Neuronal stem cell (in vitro differentiated cells): Measurements from ENCODE around the gene POU3F3.
A peak's percentile ranks its signal among the peaks of the same experiment; 100 is the strongest.

Source experiments
- DNase-seq: peaks from one replicate; pipeline ENCODE4 v3.0.0-alpha.2; 2013; ENCODE audit warnings: low spot score
- H2AFZ ChIP-seq: one replicate; pipeline ENCODE4 v1.6.1; 2013; ENCODE audit warnings: mild to moderate bottlenecking, low read length, inconsistent platforms
- H2AK5ac ChIP-seq: 2 replicates; pipeline ENCODE4 v1.6.1; 2013; ENCODE audit warnings: low read depth, mild to moderate bottlenecking, inconsistent platforms, low read length, moderate library complexity, mixed read lengths
- H2BK120ac ChIP-seq: 2 replicates; pipeline ENCODE4 v1.6.1; 2013; ENCODE audit warnings: low read depth, mild to moderate bottlenecking, inconsistent platforms, low read length, moderate library complexity, mixed read lengths
- H2BK12ac ChIP-seq: one replicate; pipeline ENCODE4 v1.6.1; 2013; ENCODE audit warnings: low read length, inconsistent platforms
- H2BK15ac ChIP-seq: 2 replicates; pipeline ENCODE4 v1.6.1; 2013; ENCODE audit warnings: mild to moderate bottlenecking, low read length, inconsistent platforms, mixed read lengths
- H2BK5ac ChIP-seq: one replicate; pipeline ENCODE4 v1.6.1; 2013; ENCODE audit warnings: inconsistent platforms, mild to moderate bottlenecking, low read length, moderate library complexity
- H3K14ac ChIP-seq: one replicate; pipeline ENCODE4 v1.6.1; 2013; ENCODE audit warnings: low read length, inconsistent platforms
- H3K18ac ChIP-seq: 2 replicates; pipeline ENCODE4 v1.6.1; 2013; ENCODE audit warnings: low read length, inconsistent platforms
- H3K23ac ChIP-seq: 2 replicates; pipeline ENCODE4 v1.6.1; 2013; ENCODE audit warnings: low read depth, mild to moderate bottlenecking, mixed read lengths, low read length, inconsistent platforms; ENCODE audit not compliant: poor library complexity
- H3K27ac ChIP-seq: replicated peaks from 3 replicates; pipeline ENCODE4 v1.5.1; 2013; ENCODE audit warnings: low read length, inconsistent platforms
- H3K27me3 ChIP-seq, 3 experiments: 2 replicates each; pipeline ENCODE4 v1.6.1; 2013; ENCODE audit warnings: low read length in 3 of 3, mild to moderate bottlenecking in 2 of 3, inconsistent platforms in 1 of 3, low read depth in 1 of 3, mixed read lengths in 1 of 3, moderate library complexity in 1 of 3; ENCODE audit not compliant: control insufficient read depth in 3 of 3, insufficient read depth in 3 of 3
- H3K36me3 ChIP-seq, 2 donors: replicated peaks in 1 of 2; 2 replicates each; pipeline ENCODE4 v1.6.1; 2013; ENCODE audit warnings: low read length in 2 of 2; ENCODE audit not compliant: control insufficient read depth in 2 of 2, insufficient read depth in 2 of 2
- H3K4ac ChIP-seq: 2 replicates; pipeline ENCODE4 v1.6.1; 2013; ENCODE audit warnings: inconsistent platforms, mild to moderate bottlenecking, low read length, moderate library complexity
- H3K4me1 ChIP-seq, 2 donors: 1 replicate in 1 of 2; 2 replicates in 1 of 2; pipeline ENCODE4 v1.6.1; 2013; ENCODE audit warnings: low read length in 2 of 2, low read depth in 1 of 2; ENCODE audit not compliant: control insufficient read depth in 2 of 2, insufficient read depth in 1 of 2
- H3K4me2 ChIP-seq: one replicate; pipeline ENCODE4 v1.6.1; 2013; ENCODE audit warnings: mild to moderate bottlenecking, low read length, inconsistent platforms; ENCODE audit not compliant: insufficient read depth, poor library complexity, severe bottlenecking
- H3K4me3 ChIP-seq, 2 donors: 2 replicates each; pipeline ENCODE4 v1.5.1; 2013; ENCODE audit warnings: low read length in 2 of 2, mild to moderate bottlenecking in 2 of 2, inconsistent platforms in 1 of 2, moderate library complexity in 1 of 2
- H3K79me1 ChIP-seq: one replicate; pipeline ENCODE4 v1.6.1; 2013; ENCODE audit warnings: low read depth, mild to moderate bottlenecking, inconsistent platforms, low read length, moderate library complexity
- H3K9ac ChIP-seq: one replicate; pipeline ENCODE4 v1.6.1; 2013; ENCODE audit warnings: mild to moderate bottlenecking, low read depth, low read length, inconsistent platforms; ENCODE audit not compliant: poor library complexity
- H3K9me3 ChIP-seq, 2 donors: replicated peaks in 1 of 2; 2 replicates each; pipeline versions ENCODE3 to v1.6.1; 2013; ENCODE audit warnings: low read length in 2 of 2, mild to moderate bottlenecking in 2 of 2, inconsistent platforms in 1 of 2, low read depth in 1 of 2, mixed read lengths in 1 of 2, moderate library complexity in 1 of 2; ENCODE audit not compliant: control insufficient read depth in 2 of 2, insufficient read depth in 1 of 2
- H4K8ac ChIP-seq: one replicate; pipeline ENCODE4 v1.6.1; 2013; ENCODE audit warnings: low read depth, mild to moderate bottlenecking, inconsistent platforms, low read length, moderate library complexity
- H4K91ac ChIP-seq: one replicate; pipeline ENCODE4 v1.6.1; 2013; ENCODE audit warnings: low read length, low read depth, mild to moderate bottlenecking, inconsistent platforms; ENCODE audit not compliant: poor library complexity
- WGBS, 2 donors: extraction: QIAGEN DNeasy Blood & Tissue Kit; methylation state at CpG; one replicate each; pipeline ENCODE4 v1.1.7; 2013; ENCODE audit warnings: missing lambda C conversion rate in 2 of 2, mixed read lengths in 1 of 2; ENCODE audit not compliant: insufficient read length in 2 of 2, insufficient replicate concordance in 1 of 2; ENCODE audit errors: extremely low coverage in 2 of 2; 5-methylcytosine and 5-hydroxymethylcytosine counted together

POU3F3 gene

GRCh38 chr2:104889960-104890684, 36.2 kb downstream of the POU3F3 start:
- Histone ChIP-seq H3K4me3 (no peak overlapping the region), H3K14ac (peak overlapping the region; percentile 39), H2BK120ac (no peak overlapping the region), H3K9me3 (no peaks in the 10 kb centered on the region), H3K4me1 (peaks cover 5 to 7% of the 10 kb centered on the region in 2 donors), H3K27me3 (no peaks in the 10 kb centered on the region), H3K18ac (peak overlapping the region; percentile 54), H4K91ac (no peak overlapping the region), H3K9ac (no peak overlapping the region), H3K4ac (no peak overlapping the region), H2AFZ (no peak overlapping the region), H3K36me3 (no peaks in the 10 kb centered on the region), H3K27ac (no peak overlapping the region), H3K23ac (no peak overlapping the region), H3K4me2 (no peak overlapping the region), H4K8ac (no peak overlapping the region), H2BK12ac (no peak overlapping the region), H2AK5ac (no peak overlapping the region), H2BK15ac (no peak overlapping the region), H3K79me1 (no peaks in the 10 kb centered on the region), H2BK5ac (no peak overlapping the region)
- DNase-seq = no peak
- WGBS, 2 donors = no CpG with 5 or more reads among the region's 15 CpGs

GRCh38 chr2:104890685-104891069, 36.8 kb downstream of the POU3F3 start:
- Histone ChIP-seq H2AK5ac (peak overlapping the region; percentile 68), H2BK12ac (no peak overlapping the region), H3K36me3 (no peaks in the 10 kb centered on the region), H3K18ac (peak overlapping the region; percentile 19), H3K27ac (no peak overlapping the region), H2BK5ac (no peak overlapping the region), H3K9ac (no peak overlapping the region), H2BK120ac (no peak overlapping the region), H3K14ac (no peak overlapping the region), H3K4me1 (peaks cover 5 to 7% of the 10 kb centered on the region in 2 donors), H3K9me3 (peaks cover 0 to 3% of the 10 kb centered on the region in 2 donors), H2AFZ (no peak overlapping the region), H3K4me2 (no peak overlapping the region), H4K8ac (no peak overlapping the region), H3K79me1 (no peaks in the 10 kb centered on the region), H2BK15ac (peak overlapping the region; percentile 34), H3K27me3 (no peaks in the 10 kb centered on the region), H4K91ac (no peak overlapping the region), H3K4me3 (no peak overlapping the region), H3K23ac (peak overlapping the region; percentile 47), H3K4ac (no peak overlapping the region)
- no CpG with 5 or more reads among the region's 10 CpGs for WGBS, 2 donors
- DNase-seq = no peak

- Histone ChIP-seq H2BK15ac (no peak overlapping the region), H3K27me3 (no peaks in the 10 kb centered on the region), H3K36me3 (no peaks in the 10 kb centered on the region), H3K14ac (no peak overlapping the region), H4K91ac (no peak overlapping the region), H3K18ac (no peak overlapping the region), H3K9me3 (peaks cover 0 to 8% of the 10 kb centered on the region in 2 donors), H3K4me3 (no peak overlapping the region), H4K8ac (no peak overlapping the region), H3K4me2 (no peak overlapping the region), H2BK120ac (no peak overlapping the region), H3K27ac (no peak overlapping the region), H2AFZ (no peak overlapping the region), H3K4ac (no peak overlapping the region), H3K9ac (no peak overlapping the region), H2BK12ac (no peak overlapping the region), H2AK5ac (no peak overlapping the region), H3K79me1 (no peaks in the 10 kb centered on the region), H3K23ac (no peak overlapping the region), H2BK5ac (no peak overlapping the region), H3K4me1 (peaks cover 5 to 7% of the 10 kb centered on the region in 2 donors)
- no peak for DNase-seq
- no CpG with 5 or more reads among the region's 2 CpGs for WGBS, 2 donors
Observed at GRCh38 chr2:104891145-104891544, 37.2 kb downstream of the POU3F3 start.

- Histone ChIP-seq H3K4me3 (no peak overlapping the region), H3K4me2 (no peak overlapping the region)
Observed at GRCh38 chr2:104896446-104896845, 42.5 kb downstream of the POU3F3 start.

More at GRCh38 chr2:104896446-104896845, 42.5 kb downstream of the POU3F3 start:
- no peaks in the 10 kb centered on the region for H3K4me1 ChIP-seq
- H3K9me3 ChIP-seq = peaks cover 0 to 9% of the 10 kb centered on the region in 2 donors
- no peak overlapping the region for H2BK120ac ChIP-seq
- H4K91ac ChIP-seq = peak overlapping the region; percentile 46
- H3K27me3 ChIP-seq = no peaks in the 10 kb centered on the region
- no peak for DNase-seq
- H3K36me3 ChIP-seq = no peaks in the 10 kb centered on the region
- H3K27ac ChIP-seq = no peak overlapping the region
- no peak overlapping the region for H4K8ac ChIP-seq
- H3K79me1 ChIP-seq = no peaks in the 10 kb centered on the region
- H2AFZ ChIP-seq = no peak overlapping the region
- H3K9ac ChIP-seq = no peak overlapping the region
- peak overlapping the region; percentile 35 for H3K18ac ChIP-seq
- H3K4ac ChIP-seq = no peak overlapping the region
- no peak overlapping the region for H3K23ac ChIP-seq
- H2BK12ac ChIP-seq = no peak overlapping the region
- no peak overlapping the region for H2BK15ac ChIP-seq
- no peak overlapping the region for H2BK5ac ChIP-seq
- peak overlapping the region; percentile 13 for H2AK5ac ChIP-seq
- H3K14ac ChIP-seq = no peak overlapping the region
- WGBS, 2 donors = no CpG with 5 or more reads among the region's 8 CpGs
